Measurements from ENCODE around the gene CFAP100. TPM values are rescaled to one million over a fixed set of nuclear protein-coding genes. Genes with fewer than 3 reads are reported as not detected.

CFAP100 gene
- total RNA-seq, 1 donor, result not detected

GRCh38 chr3:126477061-126477380 is 82.3 kb downstream of the CFAP100 start:
- TF ChIP-seq CTCF (IDR thresholded peaks at IDR 0.05; ENCODE audit: insufficient read depth, low read length), result no peak
- no peak for DNase-seq (ENCODE audit: low read depth)

GRCh38 chr3:126478581-126479310 is 84.0 kb downstream of the CFAP100 start:
- no peak for DNase-seq (ENCODE audit: low read depth)
- TF ChIP-seq CTCF (IDR thresholded peaks at IDR 0.05; ENCODE audit: insufficient read depth, low read length), result no peak
- no peak overlapping the region for H3K4me3 ChIP-seq (ENCODE audit: low read depth, low read length)

More at GRCh38 chr3:126477061-126477380, 82.3 kb downstream of the CFAP100 start:
- no peak overlapping the region for H3K4me3 ChIP-seq (ENCODE audit: low read depth, low read length)

- H3K4me3 ChIP-seq (ENCODE audit: low read depth, low read length), result no peak overlapping the region
- no peak for TF ChIP-seq CTCF (IDR thresholded peaks at IDR 0.05; ENCODE audit: insufficient read depth, low read length)
- no peak for DNase-seq (ENCODE audit: low read depth)
Observed at GRCh38 chr3:126479642-126480041, 84.9 kb downstream of the CFAP100 start.

GRCh38 chr3:126480206-126480605 is 85.5 kb downstream of the CFAP100 start:
- no peak overlapping the region for H3K4me3 ChIP-seq (ENCODE audit: low read depth, low read length)
- TF ChIP-seq CTCF (IDR thresholded peaks at IDR 0.05; ENCODE audit: insufficient read depth, low read length), result no peak
- no peak for DNase-seq (ENCODE audit: low read depth)

GRCh38 chr3:126480861-126481260 is 86.2 kb downstream of the CFAP100 start:
- peak; percentile 58 for DNase-seq (ENCODE audit: low read depth)
- TF ChIP-seq CTCF (IDR thresholded peaks at IDR 0.05; ENCODE audit: insufficient read depth, low read length), result no peak
- H3K4me3 ChIP-seq (ENCODE audit: low read depth, low read length), result no peak overlapping the region

GRCh38 chr3:126481808-126482502 is 87.2 kb downstream of the CFAP100 start:
- peak; percentile 36 for DNase-seq (ENCODE audit: low read depth)
- H3K4me3 ChIP-seq (ENCODE audit: low read depth, low read length), result no peak overlapping the region
- TF ChIP-seq CTCF (IDR thresholded peaks at IDR 0.05; ENCODE audit: insufficient read depth, low read length), result no peak

Data from fibroblast of the aortic adventitia (primary cell).